AG04450 (cell line): ENCODE results near the gene MTG2. TPM values are rescaled to one million over a fixed set of nuclear protein-coding genes. Genes with fewer than 3 reads are reported as not detected.

Experiments used
- CTCF ChIA-PET: fragments of 300-600, 350-600 bp; formaldehyde crosslinking; extraction: SDS; loops from one replicate; lab custom pipeline; 2022; ENCODE audit warnings: antibody characterized with exemption, inconsistent platforms; lab: Charles Lee
- POLR2A ChIA-PET: fragments of 350-600 bp; formaldehyde crosslinking; extraction: SDS; loops from one replicate; lab custom pipeline; 2021; ENCODE audit warnings: antibody characterized with exemption, inconsistent platforms; lab: Yijun Ruan, JAX
- DNase-seq: peaks from one replicate; pipeline ENCODE4 v3.0.0-alpha.2; 2011; ENCODE audit warnings: low read depth, low spot score
- H3K27ac ChIP-seq: one replicate; pipeline ENCODE4 v1.5.1; 2012; ENCODE audit warnings: low read depth, low read length, control low read depth
- H3K27me3 ChIP-seq: one replicate; pipeline ENCODE4 v1.6.0; 2012; ENCODE audit warnings: low read length; ENCODE audit not compliant: control insufficient read depth, insufficient read depth
- H3K4me3 ChIP-seq: 2 replicates; pipeline ENCODE4 v1.5.1; 2011; ENCODE audit warnings: mild to moderate bottlenecking, low read depth, low read length, control low read depth
- H3K9me3 ChIP-seq: 2 replicates; pipeline ENCODE4 v1.5.1; 2012; ENCODE audit warnings: low read length; ENCODE audit not compliant: control insufficient read depth, insufficient read depth
- polyA plus RNA-seq: library from polyadenylated mRNA; depleted of rRNA; stranded (reverse); fragments of >200 nt; gene quantifications from 2 replicates; pipeline ENCODE4 v1.2.3, GENCODE V29; 2011
- TF ChIP-seq, protein P1 (sequence below): IDR thresholded peaks from 2 replicates; pipeline ENCODE4 v1.5.1; 2011; ENCODE audit warnings: low read depth, low read length, control low read depth, inconsistent platforms

Gene MTG2
- polyA plus RNA-seq, 1 experiment: 15.6 TPM

DNA sequence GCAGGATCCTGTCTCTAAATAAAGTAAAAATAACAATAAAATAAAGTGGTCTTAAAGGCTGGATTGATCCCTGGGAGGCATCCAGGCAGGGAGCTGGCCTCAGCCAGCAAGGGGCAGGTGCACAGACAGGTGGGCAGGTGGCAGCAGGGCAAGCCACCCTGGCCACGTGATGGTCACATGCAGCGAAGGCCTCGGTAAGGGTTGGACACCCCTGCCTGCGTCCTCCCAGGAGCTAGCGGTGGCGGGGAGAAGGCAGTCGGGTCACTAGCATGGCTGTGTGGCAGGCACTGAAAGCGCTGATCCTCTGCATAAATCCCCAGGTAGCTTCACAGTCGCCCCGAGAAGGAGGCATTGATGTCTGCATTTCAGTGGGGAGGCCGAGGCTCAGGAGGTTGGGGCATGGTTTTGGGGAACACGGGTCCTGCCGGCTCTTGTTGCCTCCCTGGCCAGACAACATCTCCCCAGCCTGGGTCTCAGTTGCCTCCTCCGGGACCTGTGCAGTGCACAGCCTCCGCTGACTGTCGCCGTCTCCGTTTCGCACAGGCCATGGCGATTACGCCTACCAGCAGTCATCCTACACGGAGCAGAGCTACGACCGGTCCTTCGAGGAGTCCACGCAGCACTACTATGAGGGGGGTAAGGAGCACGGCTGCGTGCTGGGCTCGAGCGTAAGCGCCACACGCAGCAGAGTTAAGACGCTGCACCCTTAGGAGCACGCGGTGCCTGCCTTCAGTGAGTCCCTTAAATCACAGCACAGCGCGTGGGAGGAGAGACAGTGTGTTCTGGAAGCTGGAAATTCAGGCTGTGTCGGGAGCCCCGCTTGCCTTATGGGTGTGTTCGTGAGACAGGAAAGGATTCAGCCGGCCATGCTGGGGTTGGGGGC is 17.7 kb upstream of the MTG2 start:
- ChIA-PET CTCF (interaction anchor here (0.6 kb wide), 1 partner anchor 26 kb away, joined by 15 read pairs; no protein-coding TSS in a partner anchor), POLR2A (no interaction called here)
- Histone ChIP-seq H3K9me3 (peaks cover 7% of the 10 kb centered on the region; the same call in 1 of the 2 replicates), H3K27ac (no peak overlapping the region), H3K27me3 (no peaks in the 10 kb centered on the region), H3K4me3 (no peak overlapping the region)
- no peak for DNase-seq
- TF ChIP-seq, protein P1, sequence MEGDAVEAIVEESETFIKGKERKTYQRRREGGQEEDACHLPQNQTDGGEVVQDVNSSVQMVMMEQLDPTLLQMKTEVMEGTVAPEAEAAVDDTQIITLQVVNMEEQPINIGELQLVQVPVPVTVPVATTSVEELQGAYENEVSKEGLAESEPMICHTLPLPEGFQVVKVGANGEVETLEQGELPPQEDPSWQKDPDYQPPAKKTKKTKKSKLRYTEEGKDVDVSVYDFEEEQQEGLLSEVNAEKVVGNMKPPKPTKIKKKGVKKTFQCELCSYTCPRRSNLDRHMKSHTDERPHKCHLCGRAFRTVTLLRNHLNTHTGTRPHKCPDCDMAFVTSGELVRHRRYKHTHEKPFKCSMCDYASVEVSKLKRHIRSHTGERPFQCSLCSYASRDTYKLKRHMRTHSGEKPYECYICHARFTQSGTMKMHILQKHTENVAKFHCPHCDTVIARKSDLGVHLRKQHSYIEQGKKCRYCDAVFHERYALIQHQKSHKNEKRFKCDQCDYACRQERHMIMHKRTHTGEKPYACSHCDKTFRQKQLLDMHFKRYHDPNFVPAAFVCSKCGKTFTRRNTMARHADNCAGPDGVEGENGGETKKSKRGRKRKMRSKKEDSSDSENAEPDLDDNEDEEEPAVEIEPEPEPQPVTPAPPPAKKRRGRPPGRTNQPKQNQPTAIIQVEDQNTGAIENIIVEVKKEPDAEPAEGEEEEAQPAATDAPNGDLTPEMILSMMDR: no peak

DNA sequence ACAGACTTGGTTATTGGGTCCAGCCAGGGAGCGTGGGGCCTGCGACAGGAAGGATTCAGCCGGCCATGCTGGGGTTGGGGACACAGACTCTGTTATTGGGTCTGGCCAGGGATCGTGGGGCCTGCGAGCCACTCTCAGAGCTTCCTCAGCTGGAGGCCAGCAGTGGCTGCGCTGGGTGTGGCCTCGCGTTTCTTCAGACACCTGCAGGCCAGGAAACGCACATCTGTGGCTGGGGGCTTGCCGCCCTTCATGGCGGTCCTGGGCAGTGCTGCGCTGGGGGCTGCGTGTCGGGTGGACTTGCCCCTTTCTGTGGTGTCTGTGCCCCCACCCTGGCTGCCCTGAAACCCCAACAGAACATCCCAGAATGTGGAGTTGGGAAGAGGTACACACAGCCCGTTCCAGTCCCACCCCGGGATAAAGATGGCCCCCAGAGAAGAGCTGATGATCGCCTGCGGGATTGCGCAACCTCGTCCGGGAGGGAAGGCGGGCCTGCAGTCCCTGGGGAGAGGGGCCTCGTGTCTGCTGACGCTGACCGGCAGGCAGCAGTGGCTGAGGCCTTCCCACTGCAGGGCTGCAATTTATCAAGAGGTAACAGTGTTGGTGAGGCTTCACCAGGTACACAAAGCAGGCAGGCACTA is 16.9 kb upstream of the MTG2 start:
- DNase-seq: no peak
- Histone ChIP-seq H3K27ac (no peak overlapping the region), H3K27me3 (no peaks in the 10 kb centered on the region), H3K4me3 (no peak overlapping the region), H3K9me3 (peaks cover 7% of the 10 kb centered on the region; the same call in 1 of the 2 replicates)
- CTCF ChIA-PET: no interaction called here
- POLR2A ChIA-PET: no interaction called here
- TF ChIP-seq, protein P1: no peak

DNA sequence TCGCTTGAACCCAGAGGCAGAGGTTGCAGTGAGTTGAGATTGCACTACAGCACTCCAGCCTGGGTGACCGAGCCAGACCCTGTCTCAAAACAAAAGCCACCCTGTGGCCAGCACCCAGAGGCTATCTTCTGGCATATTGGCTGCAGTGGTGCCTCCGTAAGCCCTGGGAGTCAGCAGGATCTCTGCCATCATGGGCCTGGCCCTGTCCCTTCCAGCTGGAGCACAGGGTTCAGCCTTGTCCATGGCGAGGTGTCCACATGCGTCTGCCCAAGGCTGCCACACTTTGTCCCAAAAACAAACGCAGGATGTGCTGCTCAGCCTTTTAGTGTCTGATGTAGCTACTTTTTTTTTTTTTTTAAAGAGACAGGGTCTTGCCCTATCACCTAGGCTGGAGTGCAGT is 15.4 kb upstream of the MTG2 start:
- CTCF ChIA-PET: no interaction called here
- Histone ChIP-seq H3K9me3 (no peaks in the 10 kb centered on the region; the same call in 1 of the 2 replicates), H3K27ac (no peak overlapping the region), H3K27me3 (no peaks in the 10 kb centered on the region), H3K4me3 (no peak overlapping the region)
- no peak for DNase-seq
- TF ChIP-seq, protein P1: no peak
- POLR2A ChIA-PET: no interaction called here

DNA sequence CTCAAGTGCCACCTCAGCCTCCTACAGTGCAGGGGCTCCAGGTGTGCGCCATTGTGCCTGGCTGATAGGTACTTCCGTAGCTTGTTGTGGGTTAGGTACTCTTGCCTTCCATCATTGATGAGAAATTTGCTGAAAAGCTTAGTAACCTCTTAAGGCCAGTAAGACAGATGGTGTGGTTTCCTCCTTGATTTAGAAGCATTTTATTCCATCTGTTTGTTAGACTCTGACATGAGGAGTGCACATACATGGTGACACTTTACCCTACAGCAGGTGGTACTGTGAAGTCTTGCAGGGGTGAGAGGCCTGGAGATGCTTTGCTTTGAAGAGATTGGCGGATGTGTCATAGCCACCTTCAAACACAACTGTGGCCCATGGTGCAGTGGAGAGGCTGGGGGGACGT is 14.8 kb upstream of the MTG2 start:
- DNase-seq: no peak

More for the DNA sequence above, 14.8 kb upstream of the MTG2 start:
- Histone ChIP-seq H3K4me3 (no peak overlapping the region), H3K27ac (no peak overlapping the region), H3K9me3 (no peaks in the 10 kb centered on the region; the same call in 1 of the 2 replicates), H3K27me3 (no peaks in the 10 kb centered on the region)
- POLR2A ChIA-PET: no interaction called here
- TF ChIP-seq, protein P1: no peak
- CTCF ChIA-PET: no interaction called here
